GM12872 (cell line): Measurements from ENCODE around the gene DGKH.

Experiments used
- CTCF ChIP-seq: IDR thresholded peaks from 3 replicates; pipeline ENCODE4 v1.5.1; 2011; ENCODE audit warnings: low read depth, mild to moderate bottlenecking, low read length, moderate library complexity; ENCODE audit not compliant: insufficient read depth

DGKH gene

GRCh38 chr13:42014119-42014518 is 34.3 kb upstream of the DGKH start:
- no peak for TF ChIP-seq CTCF

GRCh38 chr13:42017264-42017663 is 31.2 kb upstream of the DGKH start:
- no peak for TF ChIP-seq CTCF

- no peak for TF ChIP-seq CTCF
Measured at GRCh38 chr13:42021851-42022250, 26.6 kb upstream of the DGKH start.

- TF ChIP-seq CTCF, result no peak
Measured at GRCh38 chr13:42022336-42022735, 26.1 kb upstream of the DGKH start.

GRCh38 chr13:42022796-42023493 is 25.5 kb upstream of the DGKH start:
- TF ChIP-seq CTCF, result no peak

- TF ChIP-seq CTCF, result no peak
Measured at GRCh38 chr13:42027286-42027685, 21.2 kb upstream of the DGKH start.

- TF ChIP-seq CTCF, result no peak
Measured at GRCh38 chr13:42028113-42028799, 20.2 kb upstream of the DGKH start.
